ENCODE measurements around the gene TPST2. TPM values are rescaled to one million over a fixed set of nuclear protein-coding genes. Genes with fewer than 3 reads are reported as not detected.
"Not testable (repeated sequence)": the region's sequence is repeated elsewhere in the genome, so short reads cannot be mapped to it uniquely, and the experiment has no call there.

Gene TPST2
- total RNA-seq, 1 donor from 2014 or later: 63.1 TPM

DNA sequence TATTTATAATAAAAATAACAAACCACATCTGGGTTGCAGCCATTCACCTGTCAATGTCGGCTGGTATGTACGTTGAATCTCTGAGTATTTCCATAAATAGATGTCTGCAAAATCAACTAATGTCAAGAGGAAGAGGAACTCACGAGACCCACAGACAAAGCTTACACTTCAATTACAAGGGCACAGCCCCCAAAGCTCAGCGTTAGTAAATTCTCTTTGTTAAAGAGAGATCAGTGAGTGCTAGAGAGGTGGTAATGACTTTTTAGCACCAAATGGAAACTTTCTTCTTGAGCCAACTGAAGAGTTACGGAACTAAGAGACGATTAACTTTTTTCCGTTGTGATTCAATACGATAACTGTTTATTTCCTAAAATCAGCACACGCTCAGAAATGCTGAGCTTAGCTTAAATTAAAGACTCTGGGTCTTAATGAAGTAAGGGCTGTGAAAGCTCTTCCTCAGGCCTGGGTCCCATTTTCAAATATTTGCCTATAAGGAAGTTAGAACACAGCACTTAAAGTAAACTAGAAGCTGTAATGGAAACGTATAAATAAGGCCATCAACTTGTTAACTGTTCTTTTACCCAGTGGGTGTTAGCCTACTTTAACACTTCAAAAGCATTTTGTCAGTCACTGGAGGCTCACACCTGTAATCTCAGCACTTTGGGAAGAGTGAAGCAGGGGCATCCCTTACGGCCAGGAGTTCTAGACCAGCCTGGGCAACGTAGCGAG lies 54.9 kb downstream of the TPST2 start:
- DNase-seq: no peak
- intact Hi-C loops (cut with DNase I): no loop called here
- Histone ChIP-seq H3K27me3 (ENCODE audit: low read depth) (no peaks in the 10 kb centered on the region), H3K4me3 (no peak overlapping the region), H3K36me3 (peaks cover 89% of the 10 kb centered on the region), H3K9me3 (no peaks in the 10 kb centered on the region), H3K27ac (no peak overlapping the region), H3K4me1 (peaks cover 6% of the 10 kb centered on the region)
- TF ChIP-seq, protein P1, sequence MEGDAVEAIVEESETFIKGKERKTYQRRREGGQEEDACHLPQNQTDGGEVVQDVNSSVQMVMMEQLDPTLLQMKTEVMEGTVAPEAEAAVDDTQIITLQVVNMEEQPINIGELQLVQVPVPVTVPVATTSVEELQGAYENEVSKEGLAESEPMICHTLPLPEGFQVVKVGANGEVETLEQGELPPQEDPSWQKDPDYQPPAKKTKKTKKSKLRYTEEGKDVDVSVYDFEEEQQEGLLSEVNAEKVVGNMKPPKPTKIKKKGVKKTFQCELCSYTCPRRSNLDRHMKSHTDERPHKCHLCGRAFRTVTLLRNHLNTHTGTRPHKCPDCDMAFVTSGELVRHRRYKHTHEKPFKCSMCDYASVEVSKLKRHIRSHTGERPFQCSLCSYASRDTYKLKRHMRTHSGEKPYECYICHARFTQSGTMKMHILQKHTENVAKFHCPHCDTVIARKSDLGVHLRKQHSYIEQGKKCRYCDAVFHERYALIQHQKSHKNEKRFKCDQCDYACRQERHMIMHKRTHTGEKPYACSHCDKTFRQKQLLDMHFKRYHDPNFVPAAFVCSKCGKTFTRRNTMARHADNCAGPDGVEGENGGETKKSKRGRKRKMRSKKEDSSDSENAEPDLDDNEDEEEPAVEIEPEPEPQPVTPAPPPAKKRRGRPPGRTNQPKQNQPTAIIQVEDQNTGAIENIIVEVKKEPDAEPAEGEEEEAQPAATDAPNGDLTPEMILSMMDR (IDR thresholded peaks at IDR 0.05): no peak
- ATAC-seq: no peak

DNA sequence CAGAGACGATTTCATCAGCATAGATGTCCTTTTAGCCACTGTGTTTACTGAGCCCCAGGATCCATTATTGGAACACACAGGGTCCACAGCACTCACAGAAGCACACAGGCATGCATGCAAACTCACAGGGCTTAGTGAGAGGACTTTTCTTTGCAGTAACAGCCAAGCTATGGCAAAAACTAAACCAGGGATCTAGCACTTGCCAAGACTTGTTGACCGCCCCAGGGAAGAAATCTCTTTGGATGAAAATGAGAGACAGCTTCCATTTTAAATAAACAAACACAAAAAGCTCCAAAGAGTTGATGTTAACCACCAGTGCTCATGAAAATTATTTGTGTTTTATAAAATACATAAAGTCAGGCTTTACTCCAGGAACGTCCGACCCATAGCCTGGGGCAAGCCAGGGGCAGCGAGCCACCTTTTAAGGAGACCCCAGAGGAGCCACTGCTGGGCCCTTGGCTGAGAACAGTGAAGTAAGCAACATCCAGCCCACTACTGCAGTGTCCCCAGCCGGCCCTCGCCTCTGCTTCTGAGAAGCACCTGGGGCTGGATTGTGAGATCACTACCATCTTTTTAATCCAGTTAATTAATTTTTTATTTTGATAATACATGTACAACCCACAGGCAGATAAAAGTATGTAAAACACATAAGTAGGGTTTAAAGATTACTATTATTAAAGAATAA lies 55.6 kb downstream of the TPST2 start:
- intact Hi-C loops (cut with DNase I): no loop called here
- peaks cover 89% of the 10 kb centered on the region for H3K36me3 ChIP-seq
- H3K9me3 ChIP-seq: no peaks in the 10 kb centered on the region
- DNase-seq (no peak), ATAC-seq (no peak)
- TF ChIP-seq, protein P1 (IDR thresholded peaks at IDR 0.05): no peak
- H3K27me3 ChIP-seq (ENCODE audit: low read depth): no peaks in the 10 kb centered on the region
- no peak overlapping the region for H3K4me3 ChIP-seq
- H3K4me1 ChIP-seq: peaks cover 14% of the 10 kb centered on the region
- no peak overlapping the region for H3K27ac ChIP-seq

DNA sequence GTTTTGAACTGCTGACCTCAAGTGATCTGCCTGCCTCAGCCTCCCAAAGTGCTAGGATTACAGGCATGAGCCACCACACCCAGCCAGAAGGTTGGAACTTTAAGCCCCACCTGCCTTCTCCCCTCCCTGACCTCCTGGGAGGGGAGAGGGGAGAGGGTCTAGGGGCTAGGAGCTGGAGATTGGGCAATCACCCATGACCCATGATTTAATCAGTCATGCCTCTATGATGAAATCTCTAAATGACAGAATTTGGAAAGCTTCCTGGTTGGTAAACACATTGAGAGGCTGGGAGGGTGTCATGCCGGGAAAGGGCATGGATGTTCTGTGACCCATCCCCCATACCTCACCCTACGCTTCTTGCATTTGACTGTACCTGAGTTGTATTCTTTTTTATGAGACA lies 60.6 kb downstream of the TPST2 start:
- H3K27me3 ChIP-seq (ENCODE audit: low read depth): no peaks in the 10 kb centered on the region
- intact Hi-C loops (cut with DNase I): no loop called here
- TF ChIP-seq, protein P1 (IDR thresholded peaks at IDR 0.05): no peak
- no peak overlapping the region for H3K4me3 ChIP-seq
- peak; percentile 85 for ATAC-seq
- no peak for DNase-seq
- peaks cover 89% of the 10 kb centered on the region for H3K36me3 ChIP-seq
- H3K27ac ChIP-seq: no peak overlapping the region
- peaks cover 15% of the 10 kb centered on the region for H3K4me1 ChIP-seq
- no peaks in the 10 kb centered on the region for H3K9me3 ChIP-seq

DNA sequence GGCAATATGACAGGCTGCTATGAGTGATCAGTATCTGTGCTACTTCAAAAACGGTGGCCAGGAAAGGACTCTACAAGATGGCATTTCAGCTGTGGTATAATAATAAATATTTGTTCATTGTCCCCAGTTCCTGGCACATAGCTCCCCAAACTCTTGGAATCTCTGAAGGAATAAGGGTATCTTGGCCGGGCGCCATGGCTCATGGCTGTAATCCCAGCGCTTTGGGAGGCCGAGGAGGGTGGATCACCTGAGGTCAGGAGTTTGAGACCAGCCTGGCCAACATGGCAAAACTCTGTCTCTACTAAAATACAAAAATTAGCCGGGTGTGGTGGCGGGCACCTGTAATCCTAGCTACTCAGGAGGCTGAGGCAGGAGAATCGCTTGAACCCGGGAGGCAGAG lies 61.4 kb downstream of the TPST2 start:
- not testable (repeated sequence) for ATAC-seq
- peaks cover 88% of the 10 kb centered on the region for H3K36me3 ChIP-seq

DNA sequence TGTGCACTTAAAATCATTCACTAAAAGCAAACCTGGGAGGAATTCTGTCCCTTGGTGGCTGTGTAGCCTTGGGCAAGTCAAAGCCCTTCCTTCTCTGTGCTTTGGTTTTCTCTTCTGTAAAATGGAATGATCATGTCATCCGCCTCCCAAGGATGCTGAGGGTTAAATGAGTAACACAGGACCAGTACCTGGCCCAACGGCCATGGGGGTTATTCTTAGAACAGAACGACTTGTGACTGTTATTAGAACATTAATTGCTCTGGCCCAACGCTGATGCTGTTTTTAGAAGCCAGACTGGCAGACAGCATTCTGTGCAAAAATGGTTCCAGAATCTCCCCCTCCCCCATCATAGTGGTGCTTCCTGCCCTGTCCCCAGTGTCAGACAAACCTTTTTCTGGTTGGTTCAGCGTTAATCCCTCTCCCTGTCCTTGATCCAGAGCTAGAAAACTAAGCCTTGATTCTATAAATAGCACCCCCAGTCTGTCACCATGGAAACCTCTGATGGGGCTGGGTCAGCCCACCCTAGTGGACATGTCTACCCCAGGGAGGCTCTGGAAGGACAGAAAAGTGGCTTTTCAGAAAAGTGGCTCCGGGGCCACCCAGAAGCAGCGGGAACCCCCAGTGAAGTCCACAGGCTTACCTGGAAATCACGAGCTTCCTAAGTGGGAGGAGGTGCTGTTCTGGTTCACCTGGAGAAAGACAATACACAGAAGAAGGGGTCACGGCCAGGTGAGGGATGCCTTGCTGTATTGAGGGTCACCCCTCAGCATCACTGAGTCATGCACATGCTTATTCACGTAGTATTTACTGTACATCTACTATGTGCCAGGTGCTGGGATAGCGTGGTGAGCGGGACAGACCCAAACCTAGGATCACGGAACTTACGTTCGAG lies 62.1 kb downstream of the TPST2 start:
- DNase-seq: no peak
- no peak overlapping the region for H3K27ac ChIP-seq
- intact Hi-C loops (cut with DNase I): no loop called here

More for the DNA sequence above, 61.4 kb downstream of the TPST2 start:
- H3K4me1 ChIP-seq: peaks cover 13% of the 10 kb centered on the region
- H3K27ac ChIP-seq; intact Hi-C loops (cut with DNase I); H3K27me3 ChIP-seq (ENCODE audit: low read depth); DNase-seq; H3K9me3 ChIP-seq; H3K4me3 ChIP-seq: not testable (repeated sequence)

More for the DNA sequence above, 62.1 kb downstream of the TPST2 start:
- ATAC-seq: no peak
- H3K4me3 ChIP-seq: no peak overlapping the region
- H3K36me3 ChIP-seq: peaks cover 85% of the 10 kb centered on the region
- no peaks in the 10 kb centered on the region for H3K9me3 ChIP-seq
- no peaks in the 10 kb centered on the region for H3K27me3 ChIP-seq (ENCODE audit: low read depth)
- peaks cover 13% of the 10 kb centered on the region for H3K4me1 ChIP-seq
- TF ChIP-seq, protein P1 (IDR thresholded peaks at IDR 0.05): no peak

Measured in lower lobe of right lung (tissue), 2 donors.